ENCODE measurements around the gene PRPF31.

DNA sequence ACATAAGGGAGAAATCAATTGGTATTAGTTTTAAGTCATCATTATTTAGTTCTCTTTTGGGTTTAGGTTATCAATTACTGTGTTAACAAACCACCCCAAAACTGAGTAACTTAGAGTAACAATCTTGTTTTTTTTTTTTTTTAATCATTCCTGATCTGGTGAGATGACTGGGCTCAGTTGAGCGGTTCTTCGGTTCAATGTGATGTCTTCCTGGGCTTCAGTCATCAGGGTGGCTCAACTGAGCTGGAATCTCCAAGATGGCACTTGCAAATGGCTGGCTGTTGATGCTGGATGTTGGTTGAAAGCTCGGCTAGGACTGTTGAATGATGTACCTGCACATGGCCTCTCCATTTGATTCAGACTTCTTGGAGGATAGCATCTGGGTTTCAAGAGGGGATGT lies 31.1 kb upstream of the PRPF31 start:
- TF ChIP-seq POLR2AphosphoS5 (IDR thresholded peaks at IDR 0.05) (no peak), CTCF (IDR thresholded peaks at IDR 0.05) (no peak), POLR2A (IDR thresholded peaks at IDR 0.05) (no peak)
